HG03354 (cell line): ENCODE results near the gene ZDHHC22.
"Not testable (repeated sequence)": the region's sequence is repeated elsewhere in the genome, so short reads cannot be mapped to it uniquely, and the experiment has no call there.

Experiments
- ATAC-seq: cut with Tn5 transposase; IDR thresholded peaks from one replicate; pipeline ENCODE4 v1.9.1; 2021; ENCODE audit warnings: mild to moderate bottlenecking; ENCODE audit not compliant: unreplicated experiment, poor library complexity, severe bottlenecking

The ZDHHC22 gene, protein sequence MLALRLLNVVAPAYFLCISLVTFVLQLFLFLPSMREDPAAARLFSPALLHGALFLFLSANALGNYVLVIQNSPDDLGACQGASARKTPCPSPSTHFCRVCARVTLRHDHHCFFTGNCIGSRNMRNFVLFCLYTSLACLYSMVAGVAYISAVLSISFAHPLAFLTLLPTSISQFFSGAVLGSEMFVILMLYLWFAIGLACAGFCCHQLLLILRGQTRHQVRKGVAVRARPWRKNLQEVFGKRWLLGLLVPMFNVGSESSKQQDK

DNA sequence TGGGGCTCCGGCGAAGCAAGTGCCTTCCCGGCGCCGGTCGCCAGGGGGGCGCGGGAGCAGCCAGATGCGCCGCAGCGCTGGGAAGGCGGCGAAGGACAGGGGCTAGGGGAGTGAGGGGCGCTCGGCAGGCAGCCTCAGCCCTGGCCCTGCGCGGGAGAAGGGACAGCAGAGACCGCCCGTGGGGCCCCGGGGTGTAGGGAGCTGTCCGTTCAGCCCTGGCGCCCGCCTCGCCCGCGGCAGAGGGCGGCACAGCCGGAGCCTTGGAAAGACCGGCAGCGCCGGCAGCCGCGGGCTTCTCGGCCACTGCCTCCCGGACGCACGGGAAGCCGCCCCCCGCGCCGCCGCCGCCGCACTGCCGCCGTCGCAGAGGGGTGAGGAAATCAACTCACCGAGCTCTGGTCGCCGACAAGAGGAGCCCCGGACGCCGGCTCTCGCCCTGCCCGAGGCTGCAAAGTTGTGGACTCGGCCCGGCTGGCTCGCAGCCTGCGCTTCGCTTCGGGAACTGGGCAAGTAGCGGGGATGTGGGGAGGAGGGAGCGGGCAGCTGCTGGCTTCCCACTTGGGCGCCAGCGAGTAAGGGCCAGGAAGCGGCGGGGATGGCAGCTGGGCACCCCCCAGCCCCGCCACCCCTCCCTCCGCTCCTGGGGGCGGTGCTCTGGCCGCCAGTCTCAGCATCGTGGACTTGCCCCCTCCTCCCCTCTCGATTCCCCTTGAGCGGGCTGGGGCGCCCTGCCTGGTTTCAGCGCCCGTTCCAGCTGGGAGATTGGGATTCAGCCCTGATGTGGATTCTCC lies at the start of gene ZDHHC22:
Gene ZDHHC22, minus strand, starts transcription at position 578 of the 791 bp plus-strand sequence. CDS start 2,053 bp downstream, outside the sequence.
- no peak for ATAC-seq

DNA sequence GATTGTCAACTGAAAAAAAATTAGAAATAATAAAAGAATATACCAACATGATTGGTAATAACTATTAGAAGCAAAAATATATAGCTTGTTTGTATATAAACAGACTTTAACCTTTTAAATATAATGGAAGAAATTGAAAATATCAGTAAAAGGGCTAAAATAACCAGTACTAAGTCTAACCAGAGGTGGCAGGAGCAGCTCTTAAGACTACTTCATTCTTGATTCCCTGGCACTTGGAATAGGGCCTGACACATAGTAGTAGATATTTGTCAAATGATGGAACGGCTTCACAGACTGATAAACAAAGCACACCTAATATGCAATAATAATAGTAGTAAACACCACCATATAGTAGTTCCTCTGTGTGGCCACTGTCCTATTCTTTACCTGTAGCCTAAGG lies 49.4 kb upstream of the ZDHHC22 start:
- no peak for ATAC-seq

DNA sequence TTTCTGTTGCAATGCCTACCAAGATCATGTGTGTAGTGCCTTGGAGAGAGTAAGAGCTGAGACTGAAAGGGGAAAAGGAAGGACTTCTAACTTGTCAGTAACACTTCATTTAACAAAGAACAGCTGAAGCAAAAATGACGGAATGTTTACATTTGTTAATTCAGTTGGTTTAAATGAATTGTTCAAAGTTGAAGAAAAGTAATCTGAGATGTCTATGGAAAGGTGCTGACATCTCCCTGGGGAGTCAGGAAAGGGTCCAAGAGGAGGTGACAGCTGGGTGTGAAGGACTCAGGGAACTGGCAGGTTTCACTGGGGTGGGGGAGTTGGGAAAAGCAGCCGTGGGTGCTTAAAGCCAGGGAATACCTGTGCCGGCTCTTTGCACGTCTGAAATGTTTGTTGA lies 47.9 kb upstream of the ZDHHC22 start:
- no peak for ATAC-seq

DNA sequence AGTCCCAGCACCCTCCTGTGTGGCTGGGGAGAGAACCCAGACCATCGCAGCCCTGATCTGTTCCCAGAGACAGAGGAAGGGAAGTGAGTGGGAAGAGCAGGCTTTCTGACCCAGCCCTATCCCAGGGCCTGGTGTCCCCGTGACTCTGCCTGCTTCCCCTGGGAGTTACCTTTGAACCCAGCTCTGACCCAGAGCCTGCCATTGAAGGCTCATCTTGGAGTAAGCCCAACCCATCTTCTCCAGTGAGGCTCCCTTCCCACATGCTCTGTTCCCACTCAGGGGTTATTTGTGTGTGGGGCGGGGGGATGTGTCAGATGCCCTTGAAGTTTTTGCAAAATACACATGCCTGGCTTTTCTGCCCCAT lies 46.0 kb upstream of the ZDHHC22 start:
- ATAC-seq: no peak

DNA sequence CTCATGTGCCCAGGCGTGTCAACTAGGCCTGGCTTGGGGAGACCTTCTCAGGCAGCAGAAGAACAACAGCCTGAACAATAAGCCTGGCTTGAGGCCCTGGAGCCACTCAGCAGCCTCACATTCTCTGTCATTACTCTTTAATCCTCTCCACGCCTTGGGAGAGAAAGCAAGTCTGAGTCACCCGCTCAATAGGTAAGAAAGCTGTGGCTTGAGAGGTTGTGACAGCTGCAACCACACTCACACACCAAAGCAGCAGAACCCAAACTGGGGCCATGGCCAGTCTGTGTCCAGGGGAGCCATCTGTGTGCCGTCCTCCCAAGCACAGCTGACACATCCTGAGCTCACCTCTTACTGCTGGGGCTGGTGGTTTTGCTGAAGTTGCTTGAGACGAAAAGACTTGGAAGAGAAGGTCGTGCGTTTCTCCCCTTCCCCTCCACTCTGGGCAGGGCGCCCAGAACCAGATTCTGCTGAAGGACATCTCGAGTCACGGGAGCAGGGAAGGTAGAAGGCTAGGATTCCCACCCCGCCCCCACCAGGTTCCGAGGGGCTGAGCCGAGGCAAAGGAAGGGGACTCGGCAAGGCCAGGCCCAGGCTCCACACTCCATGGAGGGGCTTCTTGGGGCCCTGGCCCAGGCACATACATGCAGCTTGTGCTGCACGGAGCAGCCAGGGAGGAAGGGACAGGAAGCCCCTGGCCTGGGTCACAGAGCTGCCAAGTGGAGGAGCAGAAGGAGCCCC lies 45.5 kb upstream of the ZDHHC22 start:
- ATAC-seq: no peak

DNA sequence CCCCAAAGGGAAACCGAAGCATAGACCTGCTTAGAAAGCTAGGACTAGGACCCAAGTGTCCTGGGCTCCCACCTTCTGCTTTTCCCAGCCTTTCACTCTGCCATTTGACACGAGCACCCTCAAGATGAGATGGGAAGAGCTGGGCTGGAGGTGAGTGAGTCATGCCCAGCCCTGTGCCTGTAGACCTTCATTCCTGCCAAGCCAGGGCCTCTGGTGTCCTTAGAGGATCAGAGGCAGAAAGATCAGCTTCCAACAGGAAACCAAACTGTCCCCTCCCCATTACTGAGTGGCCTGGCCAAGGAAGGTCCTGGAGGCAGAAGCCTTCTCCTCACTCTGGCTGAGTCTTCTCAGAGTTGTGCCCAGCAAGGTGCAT lies 43.5 kb upstream of the ZDHHC22 start:
- ATAC-seq: no peak

DNA sequence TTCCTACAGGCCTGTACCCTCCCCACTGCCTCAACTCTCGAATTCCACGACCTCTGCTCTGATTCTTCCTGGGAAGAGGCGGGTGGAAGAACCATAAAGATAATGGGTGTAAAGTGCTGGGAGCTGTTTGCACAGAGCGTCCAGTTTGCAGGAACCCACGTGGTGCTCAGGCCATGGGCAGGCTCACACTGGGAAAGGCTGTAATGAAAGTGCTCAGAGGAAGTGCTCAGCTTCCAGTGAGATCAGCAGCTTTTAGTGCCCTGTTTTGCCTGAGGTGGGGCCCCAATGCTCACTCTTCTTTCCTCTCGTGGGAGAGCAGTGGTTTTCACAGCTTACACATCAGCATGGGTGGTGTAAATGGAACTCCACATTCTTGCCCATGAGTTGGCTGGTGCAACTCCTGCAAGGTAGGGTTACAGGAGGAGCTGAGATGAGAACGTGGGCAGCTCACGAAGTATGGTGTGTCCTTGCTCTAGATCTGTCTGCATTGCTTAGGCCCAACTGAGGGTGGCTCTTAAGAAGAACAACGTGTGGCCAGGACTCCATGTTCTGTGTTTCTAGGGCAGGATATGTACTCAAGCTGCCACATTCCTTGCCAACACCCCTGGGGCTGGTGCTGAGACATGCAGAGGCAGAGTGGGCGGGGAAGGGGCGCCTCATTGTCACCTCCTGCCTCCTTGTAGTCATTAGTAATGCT lies 43.0 kb upstream of the ZDHHC22 start:
- ATAC-seq: no peak

DNA sequence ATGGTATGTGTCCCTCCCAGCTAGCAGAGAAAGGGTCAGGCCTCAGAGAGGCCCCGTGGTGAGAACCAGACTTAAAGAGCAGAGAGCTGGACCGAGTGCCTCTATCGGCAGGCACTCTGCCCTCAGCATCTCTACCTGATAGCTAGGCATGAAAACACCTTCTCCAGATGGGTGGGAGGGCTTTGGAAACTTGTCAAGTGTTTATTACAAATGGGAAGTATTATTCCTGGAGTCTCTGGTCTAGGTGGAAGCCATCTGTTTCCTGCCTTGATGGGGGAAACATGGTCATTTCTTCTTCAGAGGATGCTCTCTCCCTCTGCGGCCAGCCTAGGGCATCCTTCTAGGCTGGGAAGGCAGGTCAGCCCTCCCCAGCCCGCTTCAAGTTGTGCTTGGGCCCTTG lies 42.3 kb upstream of the ZDHHC22 start:
- ATAC-seq: no peak

DNA sequence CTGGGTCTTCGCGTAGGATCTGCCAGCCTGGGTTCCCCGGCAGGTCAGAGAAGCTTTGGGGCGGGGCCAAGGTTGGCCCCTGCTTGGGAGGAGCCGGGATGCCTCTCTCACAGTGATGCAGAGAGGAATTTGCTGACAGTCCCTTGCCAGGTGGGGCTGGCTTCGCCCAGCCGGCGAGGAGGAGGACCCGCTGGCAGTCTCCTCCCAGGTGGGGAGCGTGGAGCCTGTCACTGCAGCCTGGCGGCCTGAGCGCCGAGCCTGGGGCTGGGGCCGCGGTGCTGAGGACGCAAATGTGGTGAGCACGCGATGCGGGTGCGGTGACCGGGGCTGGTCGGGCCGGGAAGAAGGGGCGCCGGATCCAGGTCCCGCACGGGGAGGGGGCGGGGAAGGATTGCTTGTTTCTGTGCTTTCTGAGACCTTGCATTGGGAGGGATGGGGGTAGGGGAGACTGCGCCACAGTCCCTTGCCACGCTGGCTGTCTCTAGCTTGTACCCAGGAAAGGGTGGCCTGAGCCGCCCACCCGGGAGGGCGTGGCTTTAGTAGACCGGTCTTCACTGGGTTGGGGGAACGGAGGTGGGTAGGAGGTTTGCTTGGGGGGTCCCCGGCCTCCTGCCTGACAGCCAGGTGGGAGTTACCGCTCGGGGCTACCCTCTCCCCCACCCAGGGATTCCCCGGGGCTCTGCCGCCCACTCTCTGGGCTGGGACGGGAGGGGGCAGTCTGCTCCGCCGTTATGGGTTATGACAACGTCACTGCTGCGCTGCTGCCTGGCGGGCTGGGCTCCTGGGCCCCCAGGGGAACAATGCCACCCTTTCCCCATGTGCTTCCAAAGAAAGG lies 40.2 kb upstream of the ZDHHC22 start, which contains the start of gene TMEM63C:
Gene TMEM63C, plus strand, starts transcription at position 196 of the 835 bp plus-strand sequence. CDS start 37,016 bp downstream, outside the sequence.
- ATAC-seq: peak; percentile 59

DNA sequence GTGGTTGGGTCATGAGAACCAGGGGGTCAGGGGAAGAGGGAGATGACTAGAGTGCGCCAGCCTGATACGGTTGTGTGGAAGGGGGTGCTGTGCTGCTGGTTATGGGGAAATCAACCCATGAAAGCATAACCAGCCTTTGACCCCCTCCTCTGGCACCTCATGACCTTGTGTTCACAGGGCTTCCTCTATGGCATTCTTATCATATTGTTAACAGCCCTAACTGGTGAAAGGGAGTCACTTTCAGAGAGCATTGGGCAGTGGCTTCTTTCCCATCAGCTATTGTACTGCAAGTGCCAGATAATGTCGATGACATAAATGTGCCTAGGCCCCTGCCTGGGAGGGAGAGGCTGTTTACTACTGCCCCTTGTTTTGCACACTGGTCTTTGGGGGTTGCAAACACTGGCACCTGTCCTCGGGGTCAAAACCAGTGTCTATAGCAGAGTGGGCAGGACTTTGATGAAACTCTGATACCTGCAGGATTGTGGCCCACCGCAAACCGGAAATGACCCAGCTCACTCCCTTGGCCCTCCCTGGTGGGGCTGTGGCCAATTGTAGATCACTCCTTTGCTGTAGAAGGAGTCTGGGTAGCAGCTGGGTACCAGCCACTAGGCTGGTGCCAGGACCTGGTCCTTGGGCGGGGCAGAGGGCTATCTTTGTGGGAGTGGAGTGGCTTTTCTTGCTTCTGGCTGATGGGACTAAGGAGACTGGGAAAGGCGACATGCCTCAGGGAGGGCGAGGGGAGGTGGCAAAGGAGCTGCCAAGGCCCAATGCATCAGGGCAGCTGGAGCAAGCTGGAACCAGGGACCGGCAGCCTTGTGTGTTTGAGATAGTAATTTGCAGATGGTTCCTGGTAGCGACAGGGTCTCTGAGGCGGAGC lies 39.4 kb upstream of the ZDHHC22 start:
- peak; percentile 8 for ATAC-seq

DNA sequence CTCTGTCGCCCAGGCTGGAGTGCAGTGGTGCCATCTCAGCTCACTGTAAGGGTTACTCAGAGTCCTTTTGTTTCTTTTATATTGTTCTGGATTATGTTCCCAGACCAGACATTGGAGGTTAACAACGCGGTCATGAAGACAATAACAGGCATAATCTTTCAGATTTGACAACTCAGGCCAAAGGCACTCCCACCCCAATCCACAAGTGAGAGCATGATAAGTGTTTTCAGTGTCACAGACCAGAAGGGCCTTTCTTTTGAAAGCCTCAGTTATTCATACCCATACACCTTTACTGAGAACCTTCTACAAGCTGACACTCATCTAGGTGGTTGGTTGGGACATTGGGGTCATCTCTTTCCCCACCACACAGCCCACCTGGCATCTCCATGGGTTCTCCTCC lies 37.1 kb upstream of the ZDHHC22 start:
- no peak for ATAC-seq

DNA sequence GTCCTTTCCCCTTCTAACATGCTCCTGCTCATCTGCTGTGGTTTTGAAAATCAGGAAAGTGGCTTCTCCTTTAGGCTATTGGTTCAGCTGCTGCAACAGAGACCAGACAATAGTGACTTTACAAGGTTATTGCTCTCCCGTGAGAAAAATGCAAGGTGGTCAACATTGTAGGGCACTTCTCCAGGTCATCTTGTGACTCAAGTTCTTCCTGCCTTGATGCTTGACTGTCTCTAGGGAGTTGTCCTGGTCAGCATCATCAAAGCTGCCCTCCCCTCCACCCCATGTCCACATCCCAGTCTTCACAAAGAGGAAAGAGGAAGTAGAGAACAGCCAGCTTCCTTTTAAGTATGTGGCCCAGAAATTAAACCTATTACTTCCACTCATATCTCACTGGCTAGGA lies 36.1 kb upstream of the ZDHHC22 start:
- no peak for ATAC-seq

DNA sequence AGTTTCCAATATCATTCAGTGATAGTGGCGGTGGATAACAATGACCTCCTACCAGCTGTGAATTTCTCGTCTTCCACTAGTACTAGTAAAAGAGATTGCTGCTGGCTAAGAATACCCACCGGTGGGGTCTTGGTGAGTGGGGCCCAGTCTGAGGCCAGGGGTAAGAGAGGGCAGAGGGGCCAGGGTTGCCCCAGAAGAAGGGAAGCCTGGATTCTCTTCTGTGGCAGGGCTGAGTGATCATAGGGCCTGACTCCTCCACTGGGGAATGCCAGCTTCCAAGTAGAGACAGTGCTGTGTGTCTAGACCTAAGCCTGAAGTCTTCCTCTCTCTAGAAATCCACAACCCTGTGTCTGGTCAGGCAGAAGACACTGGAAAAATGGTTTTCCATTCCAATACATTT lies 34.3 kb upstream of the ZDHHC22 start:
- ATAC-seq: no peak

DNA sequence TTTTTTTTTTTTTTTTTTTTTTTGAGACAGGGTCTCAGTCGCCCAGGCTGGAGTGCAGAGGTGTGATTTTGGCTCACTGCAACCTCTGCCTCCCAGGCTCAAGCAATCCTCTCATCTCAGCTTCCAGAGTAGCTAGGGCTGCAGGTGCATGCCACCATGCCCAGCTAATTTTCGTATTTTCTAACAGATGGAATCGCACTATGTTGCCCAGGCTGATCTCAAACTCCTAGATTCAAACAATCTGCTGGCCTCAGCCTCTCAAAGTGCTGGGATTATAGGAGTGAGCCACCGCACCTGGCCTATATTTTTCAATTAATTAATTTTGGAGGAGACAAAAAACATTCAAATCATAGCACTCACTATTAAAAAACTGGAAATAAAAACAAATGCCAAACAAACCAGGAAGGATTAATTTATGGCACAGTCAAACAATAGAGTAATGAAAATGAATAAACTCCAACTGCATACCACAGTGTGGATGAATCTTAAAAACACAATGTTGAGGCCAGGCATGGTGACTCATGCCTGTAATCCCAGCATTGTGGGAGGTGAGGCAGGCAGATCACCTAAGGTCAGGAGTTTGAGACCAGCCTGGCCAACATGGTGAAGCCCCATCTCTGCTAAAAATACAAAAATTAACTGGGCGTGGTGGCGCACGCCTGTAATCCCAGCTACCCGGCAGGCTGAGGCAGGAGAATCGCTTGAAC lies 32.5 kb upstream of the ZDHHC22 start:
- ATAC-seq: not testable (repeated sequence)

DNA sequence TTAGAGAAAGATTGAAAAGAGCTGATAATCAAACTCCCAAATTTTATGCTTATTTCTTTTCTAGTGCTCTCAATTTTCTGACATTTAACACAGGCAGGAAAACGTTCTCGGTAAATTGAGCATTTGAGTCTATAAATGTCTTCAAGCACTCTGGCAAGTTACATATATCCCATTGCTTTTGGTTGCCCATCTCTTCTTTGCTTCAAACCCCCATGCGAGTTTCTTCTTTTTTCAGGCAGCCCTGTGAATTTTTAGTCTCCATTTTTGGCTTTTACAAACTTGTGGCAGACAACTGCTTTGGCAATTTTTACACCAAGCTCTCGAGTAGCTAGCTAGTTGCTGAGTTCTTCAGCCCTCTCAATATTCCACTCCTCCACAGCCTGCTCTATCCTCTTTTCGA lies 31.3 kb upstream of the ZDHHC22 start:
- no peak for ATAC-seq

DNA sequence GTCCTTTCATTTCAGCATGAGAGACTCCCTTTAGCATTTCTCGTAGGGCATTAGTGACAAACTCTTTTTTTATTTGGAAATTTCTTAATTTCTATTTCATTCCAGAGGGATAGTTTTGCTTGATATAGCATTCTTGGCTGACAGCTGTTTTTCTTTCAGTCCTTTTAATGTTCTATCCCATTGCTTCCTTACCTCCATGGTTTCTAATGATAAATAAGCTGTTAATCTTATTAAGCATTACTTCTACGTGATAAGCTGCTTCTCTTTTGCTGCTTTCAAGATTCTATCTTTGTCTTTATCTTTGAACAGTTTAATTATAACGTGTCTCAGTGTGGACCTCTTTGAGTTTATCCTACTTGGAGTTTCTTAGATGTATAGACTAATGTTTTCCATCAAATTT lies 28.5 kb upstream of the ZDHHC22 start:
- ATAC-seq: no peak

DNA sequence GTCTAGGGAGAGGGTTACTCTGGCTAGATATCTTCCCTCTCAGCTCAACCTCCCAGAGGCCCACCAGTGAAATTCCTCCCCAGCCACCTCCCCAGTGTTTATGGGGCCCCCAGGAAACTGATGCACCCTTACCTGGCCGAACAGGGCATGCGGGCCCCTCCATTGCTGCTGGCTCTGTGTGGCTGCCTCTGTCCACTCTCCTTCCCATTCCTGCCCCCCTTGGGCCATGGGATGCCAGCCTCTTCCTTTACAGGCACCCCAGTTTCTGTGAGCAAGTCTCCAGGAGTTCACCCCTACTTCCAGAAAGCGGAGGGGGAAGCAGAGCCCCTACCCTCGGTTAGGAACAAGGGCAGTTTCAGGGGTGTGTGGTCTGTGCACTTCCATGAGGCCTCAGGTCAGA lies 19.4 kb upstream of the ZDHHC22 start:
- no peak for ATAC-seq

DNA sequence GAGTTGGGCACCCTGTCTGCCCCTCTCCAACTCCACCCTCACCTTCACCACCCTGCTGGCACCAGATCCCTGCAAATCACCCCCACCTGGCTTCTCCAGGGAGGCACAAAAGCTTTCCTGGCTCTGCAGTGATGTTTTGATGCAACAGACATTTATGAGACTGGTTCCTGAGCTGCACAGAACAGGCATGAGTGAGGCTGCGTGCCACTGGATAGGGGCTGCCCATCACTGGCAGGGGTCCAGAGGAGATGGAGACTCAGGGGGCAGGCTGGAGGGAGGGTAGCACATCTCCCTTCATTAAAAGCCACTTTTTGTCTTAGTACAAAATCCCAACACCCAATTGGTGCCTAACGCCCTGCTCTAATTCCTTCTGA lies 17.3 kb upstream of the ZDHHC22 start:
- ATAC-seq: no peak
